Osteoblast (primary cell): ENCODE results near the gene LRMDA. TPM values are rescaled to one million over a fixed set of nuclear protein-coding genes. Genes with fewer than 3 reads are reported as not detected.

Experiments
- DNase-seq: peaks from one replicate; pipeline ENCODE4 v3.0.0; 2011; ENCODE audit warnings: low spot score, mixed read lengths; ENCODE audit not compliant: insufficient read length; ENCODE audit errors: missing footprints
- H2AFZ ChIP-seq: 2 replicates; pipeline ENCODE4 v1.6.0; 2011; ENCODE audit warnings: mild to moderate bottlenecking, low read length
- H3K27ac ChIP-seq: 2 replicates; pipeline ENCODE4 v1.5.1; 2011; ENCODE audit warnings: mild to moderate bottlenecking, low read depth, low read length, moderate library complexity
- H3K27me3 ChIP-seq: 2 replicates; pipeline ENCODE4 v1.6.0; 2012; ENCODE audit warnings: mild to moderate bottlenecking, control low read depth, inconsistent platforms, low read length, moderate library complexity; ENCODE audit not compliant: insufficient read depth
- H3K36me3 ChIP-seq: 2 replicates; pipeline ENCODE4 v1.5.1; 2011; ENCODE audit warnings: mild to moderate bottlenecking, low read length, control low read depth, moderate library complexity; ENCODE audit not compliant: insufficient read depth
- H3K4me1 ChIP-seq: 2 replicates; pipeline ENCODE4 v1.5.1; 2011; ENCODE audit warnings: mild to moderate bottlenecking, low read length, control low read depth, moderate library complexity; ENCODE audit not compliant: insufficient read depth
- H3K4me2 ChIP-seq: 2 replicates; pipeline ENCODE4 v1.6.0; 2011; ENCODE audit warnings: mild to moderate bottlenecking, low read length; ENCODE audit not compliant: insufficient read depth
- H3K4me3 ChIP-seq: fragments of 200-600 bp; sonication (generic); 3 replicates; pipeline ENCODE4 v1.5.1; 2012; ENCODE audit warnings: mild to moderate bottlenecking, low read length, inconsistent platforms; ENCODE audit not compliant: insufficient read depth
- H3K79me2 ChIP-seq: 2 replicates; pipeline ENCODE4 v1.6.0; 2012; ENCODE audit warnings: mild to moderate bottlenecking, low read length, control low read depth, inconsistent platforms; ENCODE audit not compliant: insufficient read depth
- H3K9me3 ChIP-seq: 2 replicates; pipeline ENCODE4 v1.5.1; 2011; ENCODE audit warnings: low read depth, low read length, control low read depth
- H4K20me1 ChIP-seq: 2 replicates; pipeline ENCODE4 v1.6.0; 2012; ENCODE audit warnings: mild to moderate bottlenecking, low read length, control low read depth; ENCODE audit not compliant: insufficient read depth
- total RNA-seq: library from RNA; depleted of rRNA; stranded (reverse); fragments of >200 nt; gene quantifications from 2 replicates; pipeline ENCODE4 v1.2.3, GENCODE V29; 2012
- TF ChIP-seq, protein P1 (sequence below): IDR thresholded peaks from 2 replicates; pipeline ENCODE4 v1.5.1; 2011; ENCODE audit warnings: mild to moderate bottlenecking, low read depth, low read length, moderate library complexity; ENCODE audit errors: extremely low read depth

Gene LRMDA
- total RNA-seq, 1 donor, result 18.5 TPM

DNA sequence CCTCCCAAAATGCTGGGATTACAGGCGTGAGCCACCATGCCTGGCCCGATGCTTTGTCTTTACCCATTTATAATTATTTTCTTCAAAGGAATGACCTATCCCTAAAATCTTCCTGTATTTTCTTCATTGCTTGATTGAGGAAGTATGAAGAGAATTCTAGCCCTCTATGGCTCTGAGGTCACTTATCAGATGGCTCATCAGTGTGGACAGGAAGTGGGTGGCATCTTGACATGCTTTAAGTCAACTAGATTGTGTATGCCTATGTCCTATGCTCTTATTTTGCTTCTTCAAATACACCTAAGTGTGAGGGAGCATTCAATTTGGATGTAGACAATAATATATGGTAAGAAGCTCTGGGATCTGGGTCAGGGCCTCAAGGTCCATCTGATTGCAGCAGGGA lies 1020.5 kb downstream of the LRMDA start:
- Histone ChIP-seq H3K4me1 (no peaks in the 10 kb centered on the region), H3K4me3 (no peak overlapping the region), H3K4me2 (no peak overlapping the region), H2AFZ (no peak overlapping the region), H3K27ac (no peak overlapping the region), H3K27me3 (no peaks in the 10 kb centered on the region), H3K79me2 (no peaks in the 10 kb centered on the region), H4K20me1 (no peaks in the 10 kb centered on the region), H3K36me3 (no peaks in the 10 kb centered on the region), H3K9me3 (no peaks in the 10 kb centered on the region)
- no peak for DNase-seq
- TF ChIP-seq, protein P1, sequence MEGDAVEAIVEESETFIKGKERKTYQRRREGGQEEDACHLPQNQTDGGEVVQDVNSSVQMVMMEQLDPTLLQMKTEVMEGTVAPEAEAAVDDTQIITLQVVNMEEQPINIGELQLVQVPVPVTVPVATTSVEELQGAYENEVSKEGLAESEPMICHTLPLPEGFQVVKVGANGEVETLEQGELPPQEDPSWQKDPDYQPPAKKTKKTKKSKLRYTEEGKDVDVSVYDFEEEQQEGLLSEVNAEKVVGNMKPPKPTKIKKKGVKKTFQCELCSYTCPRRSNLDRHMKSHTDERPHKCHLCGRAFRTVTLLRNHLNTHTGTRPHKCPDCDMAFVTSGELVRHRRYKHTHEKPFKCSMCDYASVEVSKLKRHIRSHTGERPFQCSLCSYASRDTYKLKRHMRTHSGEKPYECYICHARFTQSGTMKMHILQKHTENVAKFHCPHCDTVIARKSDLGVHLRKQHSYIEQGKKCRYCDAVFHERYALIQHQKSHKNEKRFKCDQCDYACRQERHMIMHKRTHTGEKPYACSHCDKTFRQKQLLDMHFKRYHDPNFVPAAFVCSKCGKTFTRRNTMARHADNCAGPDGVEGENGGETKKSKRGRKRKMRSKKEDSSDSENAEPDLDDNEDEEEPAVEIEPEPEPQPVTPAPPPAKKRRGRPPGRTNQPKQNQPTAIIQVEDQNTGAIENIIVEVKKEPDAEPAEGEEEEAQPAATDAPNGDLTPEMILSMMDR, result no peak

DNA sequence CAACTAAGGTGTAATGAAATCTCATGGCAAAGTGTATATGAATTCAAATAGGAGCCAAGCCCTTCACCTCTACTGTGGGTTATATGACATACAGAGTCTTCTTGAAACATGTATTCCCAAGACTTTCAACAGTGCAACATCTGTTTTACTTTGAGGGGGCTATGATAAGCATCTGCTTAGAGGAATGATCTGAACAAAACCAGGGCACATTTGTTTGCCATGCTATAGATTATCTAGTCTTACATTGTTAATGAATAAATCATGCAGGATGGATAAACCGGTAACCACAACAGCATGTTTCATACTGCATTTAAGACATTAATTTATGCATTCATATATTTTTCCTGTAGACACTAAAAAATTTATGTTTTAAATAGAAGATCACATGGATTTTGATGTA lies 1021.9 kb downstream of the LRMDA start:
- Histone ChIP-seq H3K27me3 (no peaks in the 10 kb centered on the region), H3K4me2 (no peak overlapping the region), H3K9me3 (no peaks in the 10 kb centered on the region), H3K27ac (no peak overlapping the region), H4K20me1 (no peaks in the 10 kb centered on the region), H3K36me3 (no peaks in the 10 kb centered on the region), H3K4me1 (no peaks in the 10 kb centered on the region), H2AFZ (no peak overlapping the region), H3K4me3 (no peak overlapping the region), H3K79me2 (no peaks in the 10 kb centered on the region)
- TF ChIP-seq, protein P1, result no peak
- DNase-seq, result no peak

DNA sequence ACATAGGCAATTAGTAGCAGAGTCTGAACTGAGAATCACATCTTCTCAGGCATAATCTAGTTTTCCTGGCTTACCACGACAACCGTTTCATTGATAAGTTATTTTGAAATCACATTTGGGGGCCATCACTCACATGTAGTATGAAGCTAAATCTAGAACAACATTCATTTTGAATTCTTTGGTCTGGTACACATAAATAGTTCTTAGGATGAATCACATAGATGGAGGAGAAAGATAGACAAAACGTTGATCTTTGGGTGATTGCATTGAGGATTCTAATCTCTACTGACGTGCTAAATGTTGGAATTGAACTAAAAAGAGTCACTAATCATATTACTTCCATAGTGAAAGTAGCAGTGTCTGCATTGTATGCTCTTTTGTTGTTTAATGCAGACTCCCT lies 1022.6 kb downstream of the LRMDA start:
- H3K79me2 ChIP-seq, result no peaks in the 10 kb centered on the region
- TF ChIP-seq, protein P1, result no peak
- no peaks in the 10 kb centered on the region for H4K20me1 ChIP-seq
- no peak overlapping the region for H2AFZ ChIP-seq
- H3K9me3 ChIP-seq, result no peaks in the 10 kb centered on the region
- no peaks in the 10 kb centered on the region for H3K36me3 ChIP-seq
- no peaks in the 10 kb centered on the region for H3K27me3 ChIP-seq
- no peak overlapping the region for H3K4me3 ChIP-seq
- no peak for DNase-seq
- H3K27ac ChIP-seq, result no peak overlapping the region
- no peak overlapping the region for H3K4me2 ChIP-seq
- H3K4me1 ChIP-seq, result no peaks in the 10 kb centered on the region

DNA sequence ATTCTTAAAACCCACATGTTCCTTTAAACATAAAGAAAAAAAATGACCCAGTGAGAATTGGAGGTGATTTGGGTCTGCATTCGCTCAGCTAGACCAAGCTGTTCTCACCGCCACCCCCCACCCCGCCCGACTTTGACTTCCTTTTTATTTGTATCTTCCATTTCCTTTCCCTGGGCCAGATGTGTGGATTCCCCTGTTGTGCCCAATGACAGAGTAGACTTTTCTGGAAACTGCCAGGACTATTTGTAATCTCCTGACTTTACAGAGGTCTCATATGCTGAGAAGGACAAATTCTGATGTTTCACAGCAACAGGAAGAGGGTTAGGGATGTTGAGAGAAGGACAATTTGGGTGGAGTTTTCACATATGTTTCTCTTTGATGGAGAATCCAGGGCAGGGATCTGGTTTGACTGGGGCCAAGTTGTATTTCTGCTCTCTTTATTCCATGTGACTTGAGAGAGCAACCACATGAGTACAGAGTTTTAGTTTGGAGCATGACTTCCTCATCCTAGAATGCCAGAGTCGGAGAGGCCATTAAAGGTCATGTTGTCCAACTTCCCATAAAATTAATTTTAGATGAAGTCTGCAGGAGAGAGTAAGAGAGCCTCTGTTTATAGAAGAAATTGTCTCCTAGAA lies 1023.2 kb downstream of the LRMDA start:
- Histone ChIP-seq H3K4me2 (no peak overlapping the region), H3K9me3 (no peaks in the 10 kb centered on the region), H3K79me2 (no peaks in the 10 kb centered on the region), H2AFZ (no peak overlapping the region), H3K27ac (no peak overlapping the region), H3K4me3 (no peak overlapping the region), H3K36me3 (no peaks in the 10 kb centered on the region), H4K20me1 (no peaks in the 10 kb centered on the region), H3K4me1 (no peaks in the 10 kb centered on the region), H3K27me3 (no peaks in the 10 kb centered on the region)
- DNase-seq, result no peak
- TF ChIP-seq, protein P1, result no peak
